ENCODE data around the gene TSPEAR. TPM values are rescaled to one million over a fixed set of nuclear protein-coding genes. Genes with fewer than 3 reads are reported as not detected.
A peak's percentile ranks its signal among the peaks of the same experiment; 100 is the strongest.
"Not testable (repeated sequence)": the region's sequence is repeated elsewhere in the genome, so short reads cannot be mapped to it uniquely, and the experiment has no call there.

TSPEAR gene
- polyA plus RNA-seq, 5 donors: 2.0 to 4.4 (median 3.0) TPM

GRCh38 chr21:44550807-44551206 lies 160.6 kb downstream of the TSPEAR start:
- no peak for DNase-seq

GRCh38 chr21:44550285-44550684 lies 161.1 kb downstream of the TSPEAR start:
- DNase-seq: not testable (repeated sequence)

GRCh38 chr21:44549525-44550211 lies 161.7 kb downstream of the TSPEAR start:
- no peak for DNase-seq

GRCh38 chr21:44548922-44549321 lies 162.4 kb downstream of the TSPEAR start:
- peak; percentile 14 to 15 for DNase-seq

- peak in 1 of 2 donors; percentile 1 for DNase-seq
Observed at GRCh38 chr21:44548381-44548780, 163.0 kb downstream of the TSPEAR start.

GRCh38 chr21:44547656-44548331 lies 163.6 kb downstream of the TSPEAR start:
- no peak for DNase-seq

GRCh38 chr21:44544566-44544965 lies 166.8 kb downstream of the TSPEAR start:
- no peak for DNase-seq

- no peak for DNase-seq
Observed at GRCh38 chr21:44542716-44543115, 168.7 kb downstream of the TSPEAR start.

- no peak for DNase-seq
Observed at GRCh38 chr21:44540741-44541288, 170.6 kb downstream of the TSPEAR start.

GRCh38 chr21:44539991-44540666 lies 171.2 kb downstream of the TSPEAR start, which contains the start of gene KRTAP10-1:
TSS of gene KRTAP10-1 (minus strand) at chr21:44540195. CDS start at chr21:44540150, 45 bp downstream.
- DNase-seq: no peak

GRCh38 chr21:44539046-44539445 lies 172.3 kb downstream of the TSPEAR start:
- no peak for DNase-seq

GRCh38 chr21:44537930-44538911 lies 173.2 kb downstream of the TSPEAR start:
- no peak for DNase-seq

GRCh38 chr21:44535963-44536362 lies 175.4 kb downstream of the TSPEAR start:
- DNase-seq: no peak

GRCh38 chr21:44534688-44535087 lies 176.7 kb downstream of the TSPEAR start:
- DNase-seq: no peak

- no peak for DNase-seq
Observed at GRCh38 chr21:44533891-44534627, 177.3 kb downstream of the TSPEAR start.

GRCh38 chr21:44533121-44533890 lies 178.1 kb downstream of the TSPEAR start:
- no peak for DNase-seq

- no peak for DNase-seq
Observed at GRCh38 chr21:44532712-44533111, 178.7 kb downstream of the TSPEAR start.

- no peak for DNase-seq
Observed at GRCh38 chr21:44531606-44532564, 179.5 kb downstream of the TSPEAR start.

All from right lung (tissue), 5 donors.